Mucosa of rectum (tissue), 2 donors: ENCODE measurements around the gene RGCC.
A peak's percentile ranks its signal among the peaks of the same experiment; 100 is the strongest.

ENCODE experiments used
- H3K27ac ChIP-seq, 2 donors: one replicate each; pipeline ENCODE4 v1.7.0; 2013; ENCODE audit warnings: inconsistent platforms in 2 of 2, low read depth in 2 of 2, low read length in 2 of 2
- H3K27me3 ChIP-seq, 2 donors: one replicate each; pipeline ENCODE4 v1.7.0; 2013; ENCODE audit warnings: low read length in 2 of 2; ENCODE audit not compliant: control insufficient read depth in 2 of 2, insufficient read depth in 2 of 2
- H3K36me3 ChIP-seq, 2 donors: one replicate each; pipeline ENCODE4 v1.7.0; 2013; ENCODE audit warnings: low read length in 2 of 2; ENCODE audit not compliant: control insufficient read depth in 2 of 2, insufficient read depth in 2 of 2
- H3K4me1 ChIP-seq, 2 donors: one replicate each; pipeline ENCODE4 v1.7.0; 2013; ENCODE audit warnings: low read length in 2 of 2, mild to moderate bottlenecking in 1 of 2; ENCODE audit not compliant: control insufficient read depth in 2 of 2, insufficient read depth in 2 of 2
- H3K4me3 ChIP-seq, 2 donors: one replicate each; pipeline ENCODE4 v1.7.0; 2013; ENCODE audit warnings: low read length in 2 of 2
- H3K9ac ChIP-seq, 2 donors: one replicate each; pipeline ENCODE4 v1.7.0; 2013; ENCODE audit warnings: low read length in 2 of 2, low read depth in 1 of 2, mild to moderate bottlenecking in 1 of 2
- H3K9me3 ChIP-seq, 2 donors: one replicate each; pipeline ENCODE4 v1.7.0; 2013; ENCODE audit warnings: low read length in 2 of 2; ENCODE audit not compliant: control insufficient read depth in 2 of 2
- donor health status: healthy.
- donor health status: Normal muscosa, but diverticular disease.

RGCC gene

GRCh38 chr13:41460074-41460465, 2.7 kb downstream of the RGCC start:
- Histone ChIP-seq H3K27ac (no peak overlapping the region), H3K9me3 (no peaks in the 10 kb centered on the region), H3K27me3 (peaks cover 9 to 25% of the 10 kb centered on the region in 2 donors), H3K9ac (no peak overlapping the region), H3K4me3 (peak overlapping the region in 1 of 2 donors; percentile 75), H3K4me1 (peaks cover 20 to 25% of the 10 kb centered on the region in 2 donors), H3K36me3 (no peaks in the 10 kb centered on the region)

DNA sequence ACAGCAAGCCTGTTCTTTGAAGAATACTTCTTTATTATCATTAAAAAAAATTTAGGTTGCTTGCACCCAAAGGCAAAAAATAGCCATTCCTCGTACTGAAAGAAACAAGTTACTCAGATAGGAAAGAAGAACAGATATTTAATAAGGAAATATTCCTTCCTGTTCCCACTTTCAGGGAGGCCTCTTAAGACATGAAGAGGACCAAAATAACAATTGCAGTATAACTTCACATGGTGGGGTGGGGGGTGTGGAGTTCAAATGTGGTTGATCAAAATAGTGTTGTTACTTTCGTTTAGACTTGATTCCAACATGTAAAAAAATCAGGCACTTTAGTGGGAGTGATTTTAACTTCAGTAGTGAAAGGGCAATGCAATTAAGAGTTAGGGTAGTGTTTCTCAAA, 3.6 kb downstream of the RGCC start:
- no peak overlapping the region for H3K27ac ChIP-seq

GRCh38 chr13:41461527-41462139, 4.3 kb downstream of the RGCC start:
- Histone ChIP-seq H3K4me3 (no peak overlapping the region), H3K9me3 (no peaks in the 10 kb centered on the region), H3K4me1 (peaks cover 20 to 33% of the 10 kb centered on the region in 2 donors), H3K9ac (no peak overlapping the region), H3K36me3 (no peaks in the 10 kb centered on the region), H3K27me3 (peaks cover 7 to 21% of the 10 kb centered on the region in 2 donors), H3K27ac (no peak overlapping the region)

More for the DNA sequence above, 3.6 kb downstream of the RGCC start:
- H3K36me3 ChIP-seq = no peaks in the 10 kb centered on the region
- peak overlapping the region in 1 of 2 donors; percentile 14 for H3K4me3 ChIP-seq
- peaks cover 9 to 21% of the 10 kb centered on the region in 2 donors for H3K27me3 ChIP-seq
- no peak overlapping the region for H3K9ac ChIP-seq
- H3K9me3 ChIP-seq = no peaks in the 10 kb centered on the region
- peaks cover 20 to 32% of the 10 kb centered on the region in 2 donors for H3K4me1 ChIP-seq

GRCh38 chr13:41462427-41462826, 5.1 kb downstream of the RGCC start:
- no peak overlapping the region for H3K27ac ChIP-seq
- no peak overlapping the region for H3K9ac ChIP-seq
- H3K4me1 ChIP-seq = peaks cover 20 to 28% of the 10 kb centered on the region in 2 donors
- H3K36me3 ChIP-seq = no peaks in the 10 kb centered on the region
- peaks cover 5 to 21% of the 10 kb centered on the region in 2 donors for H3K27me3 ChIP-seq
- no peaks in the 10 kb centered on the region for H3K9me3 ChIP-seq
- H3K4me3 ChIP-seq = no peak overlapping the region

DNA sequence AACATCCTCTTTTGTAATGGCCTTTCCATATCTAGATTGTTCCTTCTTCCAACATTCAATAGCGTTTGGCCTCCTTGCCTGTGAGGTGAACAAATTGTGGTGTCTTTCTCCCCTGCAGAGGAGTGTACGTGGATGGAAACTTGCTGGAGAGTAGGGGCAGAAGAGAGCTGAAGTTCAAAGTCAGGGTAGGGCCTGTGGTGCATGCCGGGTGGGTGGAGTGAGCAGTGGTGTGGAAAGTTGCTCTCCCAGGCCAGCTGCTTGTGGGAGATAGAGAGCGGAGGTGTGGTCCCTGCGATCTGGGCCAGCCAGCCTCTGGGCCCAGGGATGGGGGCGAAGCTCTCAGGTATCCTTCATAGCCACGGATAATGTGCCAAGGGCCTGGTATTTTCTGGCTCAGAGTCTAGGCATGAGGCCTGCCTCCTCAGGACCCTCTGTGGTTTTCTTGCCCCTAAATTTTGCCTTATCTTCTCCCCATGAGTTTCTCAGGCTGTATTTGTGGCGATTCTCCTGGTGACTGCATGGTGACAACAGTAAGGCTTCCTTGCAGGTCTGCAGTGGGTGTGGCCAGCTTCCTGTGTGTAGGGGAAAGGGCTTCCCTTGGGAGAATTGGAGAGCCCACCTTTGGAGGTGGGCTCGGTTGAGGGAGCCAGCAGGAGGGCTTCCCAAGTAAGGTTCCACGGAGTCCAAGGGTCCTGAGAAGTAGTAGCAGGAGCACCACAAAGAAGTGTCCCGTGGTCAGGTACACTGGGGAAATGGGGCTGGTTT, 6.7 kb downstream of the RGCC start:
- H3K9ac ChIP-seq = peak overlapping the region in 1 of 2 donors; percentile 42
- no peaks in the 10 kb centered on the region for H3K9me3 ChIP-seq
- H3K27me3 ChIP-seq = peaks cover 0 to 8% of the 10 kb centered on the region in 2 donors
- H3K36me3 ChIP-seq = peaks cover 0 to 3% of the 10 kb centered on the region in 2 donors
- peak overlapping the region; percentile 57 to 59 for H3K27ac ChIP-seq
- peak overlapping the region in 1 of 2 donors; percentile 28 for H3K4me3 ChIP-seq
- H3K4me1 ChIP-seq = peaks cover 11 to 20% of the 10 kb centered on the region in 2 donors

DNA sequence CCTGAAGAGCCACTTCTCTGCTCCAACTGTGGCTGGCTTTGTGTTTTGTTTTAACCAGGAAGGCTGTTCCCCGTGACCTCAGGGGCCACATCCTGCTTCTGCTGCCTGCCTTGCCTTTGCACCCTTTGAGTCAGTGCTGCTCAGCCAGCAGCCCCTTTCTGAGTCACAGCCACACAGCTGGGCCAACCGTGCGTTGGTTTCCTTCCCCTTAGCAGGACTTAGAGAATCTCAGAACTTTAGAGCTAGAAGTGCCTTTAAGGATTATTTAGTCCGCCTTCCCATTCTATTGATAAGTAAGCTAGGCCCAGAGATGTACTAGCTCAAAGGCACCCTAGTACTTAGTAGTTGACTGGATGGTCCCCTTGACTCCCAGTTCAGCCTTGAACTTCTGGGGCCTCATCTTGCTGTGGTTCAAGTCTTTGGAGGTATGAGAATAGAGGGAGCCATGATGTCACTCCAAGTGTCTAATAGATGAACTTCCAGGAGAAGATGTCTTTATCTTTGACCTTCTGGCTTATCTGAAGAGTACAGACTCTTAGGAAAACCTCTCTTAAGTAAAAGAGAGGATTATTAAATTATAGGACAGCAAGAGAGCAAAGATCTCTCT, 8.0 kb downstream of the RGCC start:
- Histone ChIP-seq H3K4me1 (peaks cover 11 to 20% of the 10 kb centered on the region in 2 donors), H3K9ac (no peak overlapping the region), H3K4me3 (no peak overlapping the region), H3K36me3 (peaks cover 0 to 3% of the 10 kb centered on the region in 2 donors), H3K27ac (peak overlapping the region; percentile 57 to 59), H3K27me3 (peaks cover 0 to 2% of the 10 kb centered on the region in 2 donors), H3K9me3 (no peaks in the 10 kb centered on the region)

GRCh38 chr13:41465898-41466320, 8.6 kb downstream of the RGCC start:
- Histone ChIP-seq H3K9ac (no peak overlapping the region), H3K27ac (peak overlapping the region in 1 of 2 donors; percentile 59), H3K36me3 (peaks cover 0 to 3% of the 10 kb centered on the region in 2 donors)

GRCh38 chr13:41467425-41467945, 10.1 kb downstream of the RGCC start:
- Histone ChIP-seq H3K4me1 (peaks cover 11 to 18% of the 10 kb centered on the region in 2 donors), H3K36me3 (peaks cover 0 to 3% of the 10 kb centered on the region in 2 donors), H3K9me3 (no peaks in the 10 kb centered on the region), H3K4me3 (no peak overlapping the region), H3K27me3 (no peaks in the 10 kb centered on the region), H3K27ac (no peak overlapping the region), H3K9ac (no peak overlapping the region)

More at GRCh38 chr13:41465898-41466320, 8.6 kb downstream of the RGCC start:
- Histone ChIP-seq H3K27me3 (no peaks in the 10 kb centered on the region), H3K4me3 (no peak overlapping the region), H3K4me1 (peaks cover 11 to 20% of the 10 kb centered on the region in 2 donors), H3K9me3 (no peaks in the 10 kb centered on the region)

- Histone ChIP-seq H3K9me3 (no peaks in the 10 kb centered on the region), H3K4me1 (peaks cover 9 to 17% of the 10 kb centered on the region in 2 donors), H3K27me3 (no peaks in the 10 kb centered on the region), H3K9ac (no peak overlapping the region), H3K4me3 (no peak overlapping the region), H3K27ac (no peak overlapping the region), H3K36me3 (peaks cover 0 to 3% of the 10 kb centered on the region in 2 donors)
Observed at GRCh38 chr13:41468631-41469030, 11.3 kb downstream of the RGCC start.

- Histone ChIP-seq H3K4me1 (peaks cover 0 to 6% of the 10 kb centered on the region in 2 donors), H3K27me3 (no peaks in the 10 kb centered on the region), H3K4me3 (no peak overlapping the region), H3K9ac (no peak overlapping the region), H3K27ac (no peak overlapping the region), H3K9me3 (no peaks in the 10 kb centered on the region), H3K36me3 (peaks cover 0 to 3% of the 10 kb centered on the region in 2 donors)
Observed at GRCh38 chr13:41470196-41470595, 12.8 kb downstream of the RGCC start.
